A549 (cell line): ENCODE data around the gene HMX2.

Source experiments
- HES2 ChIP-seq: fragments of >200 bp; sonication (Bioruptor Twin); formaldehyde crosslinking; IDR thresholded peaks from 2 replicates; pipeline ENCODE4 v1.6.1; 2016
- NR3C1 ChIP-seq: fragments of >200 bp; sonication (Bioruptor Twin); formaldehyde crosslinking; IDR thresholded peaks from 3 replicates; pipeline ENCODE4 v1.6.1; 2017
- TF ChIP-seq, protein P1 (sequence below): fragments of >200 bp; sonication (Bioruptor Twin); formaldehyde crosslinking; IDR thresholded peaks from 3 replicates; pipeline ENCODE4 v1.5.1; 2016

GRCh38 chr10:123157210-123157609 lies 9.3 kb downstream of the HMX2 start:
- no peak for TF ChIP-seq NR3C1
- TF ChIP-seq, protein P1, sequence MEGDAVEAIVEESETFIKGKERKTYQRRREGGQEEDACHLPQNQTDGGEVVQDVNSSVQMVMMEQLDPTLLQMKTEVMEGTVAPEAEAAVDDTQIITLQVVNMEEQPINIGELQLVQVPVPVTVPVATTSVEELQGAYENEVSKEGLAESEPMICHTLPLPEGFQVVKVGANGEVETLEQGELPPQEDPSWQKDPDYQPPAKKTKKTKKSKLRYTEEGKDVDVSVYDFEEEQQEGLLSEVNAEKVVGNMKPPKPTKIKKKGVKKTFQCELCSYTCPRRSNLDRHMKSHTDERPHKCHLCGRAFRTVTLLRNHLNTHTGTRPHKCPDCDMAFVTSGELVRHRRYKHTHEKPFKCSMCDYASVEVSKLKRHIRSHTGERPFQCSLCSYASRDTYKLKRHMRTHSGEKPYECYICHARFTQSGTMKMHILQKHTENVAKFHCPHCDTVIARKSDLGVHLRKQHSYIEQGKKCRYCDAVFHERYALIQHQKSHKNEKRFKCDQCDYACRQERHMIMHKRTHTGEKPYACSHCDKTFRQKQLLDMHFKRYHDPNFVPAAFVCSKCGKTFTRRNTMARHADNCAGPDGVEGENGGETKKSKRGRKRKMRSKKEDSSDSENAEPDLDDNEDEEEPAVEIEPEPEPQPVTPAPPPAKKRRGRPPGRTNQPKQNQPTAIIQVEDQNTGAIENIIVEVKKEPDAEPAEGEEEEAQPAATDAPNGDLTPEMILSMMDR = no peak
- no peak for TF ChIP-seq HES2
